ENCODE results near the gene PCNT.

Gene PCNT, protein sequence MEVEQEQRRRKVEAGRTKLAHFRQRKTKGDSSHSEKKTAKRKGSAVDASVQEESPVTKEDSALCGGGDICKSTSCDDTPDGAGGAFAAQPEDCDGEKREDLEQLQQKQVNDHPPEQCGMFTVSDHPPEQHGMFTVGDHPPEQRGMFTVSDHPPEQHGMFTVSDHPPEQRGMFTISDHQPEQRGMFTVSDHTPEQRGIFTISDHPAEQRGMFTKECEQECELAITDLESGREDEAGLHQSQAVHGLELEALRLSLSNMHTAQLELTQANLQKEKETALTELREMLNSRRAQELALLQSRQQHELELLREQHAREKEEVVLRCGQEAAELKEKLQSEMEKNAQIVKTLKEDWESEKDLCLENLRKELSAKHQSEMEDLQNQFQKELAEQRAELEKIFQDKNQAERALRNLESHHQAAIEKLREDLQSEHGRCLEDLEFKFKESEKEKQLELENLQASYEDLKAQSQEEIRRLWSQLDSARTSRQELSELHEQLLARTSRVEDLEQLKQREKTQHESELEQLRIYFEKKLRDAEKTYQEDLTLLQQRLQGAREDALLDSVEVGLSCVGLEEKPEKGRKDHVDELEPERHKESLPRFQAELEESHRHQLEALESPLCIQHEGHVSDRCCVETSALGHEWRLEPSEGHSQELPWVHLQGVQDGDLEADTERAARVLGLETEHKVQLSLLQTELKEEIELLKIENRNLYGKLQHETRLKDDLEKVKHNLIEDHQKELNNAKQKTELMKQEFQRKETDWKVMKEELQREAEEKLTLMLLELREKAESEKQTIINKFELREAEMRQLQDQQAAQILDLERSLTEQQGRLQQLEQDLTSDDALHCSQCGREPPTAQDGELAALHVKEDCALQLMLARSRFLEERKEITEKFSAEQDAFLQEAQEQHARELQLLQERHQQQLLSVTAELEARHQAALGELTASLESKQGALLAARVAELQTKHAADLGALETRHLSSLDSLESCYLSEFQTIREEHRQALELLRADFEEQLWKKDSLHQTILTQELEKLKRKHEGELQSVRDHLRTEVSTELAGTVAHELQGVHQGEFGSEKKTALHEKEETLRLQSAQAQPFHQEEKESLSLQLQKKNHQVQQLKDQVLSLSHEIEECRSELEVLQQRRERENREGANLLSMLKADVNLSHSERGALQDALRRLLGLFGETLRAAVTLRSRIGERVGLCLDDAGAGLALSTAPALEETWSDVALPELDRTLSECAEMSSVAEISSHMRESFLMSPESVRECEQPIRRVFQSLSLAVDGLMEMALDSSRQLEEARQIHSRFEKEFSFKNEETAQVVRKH (N-terminal part only)

DNA sequence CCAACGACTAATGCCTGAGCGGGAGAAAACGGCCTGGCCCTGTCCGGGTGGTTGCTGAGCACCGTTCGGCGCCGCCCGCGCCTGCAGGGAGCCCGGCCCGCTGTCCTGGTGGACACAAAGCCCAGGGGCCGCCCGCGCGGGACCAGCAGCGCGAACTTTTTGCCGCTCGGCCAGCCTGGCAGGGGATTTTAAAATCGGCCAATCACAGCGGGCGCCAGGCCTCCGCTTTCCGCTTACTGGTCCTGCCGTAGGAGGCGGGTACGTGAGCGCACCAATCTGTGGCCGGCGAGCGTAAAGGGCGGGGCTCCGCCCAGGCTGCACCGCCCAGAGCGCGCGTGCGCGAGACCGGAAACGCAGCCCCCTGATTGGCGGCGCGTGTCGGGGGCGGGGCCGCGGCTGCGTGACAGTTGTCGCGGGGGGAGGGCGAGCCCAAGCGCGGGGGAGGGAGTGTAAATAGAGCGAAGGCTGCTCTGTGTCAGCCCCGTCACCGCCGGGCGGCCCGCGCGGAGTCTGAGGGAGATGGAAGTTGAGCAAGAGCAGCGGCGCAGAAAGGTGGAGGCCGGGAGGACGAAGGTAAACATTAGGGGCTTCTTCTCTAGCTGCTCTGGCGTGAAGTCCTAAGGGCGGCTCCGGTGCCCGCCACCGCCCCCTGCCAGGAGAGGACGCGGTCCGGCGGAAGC, at the start of gene PCNT, which contains the start of gene C21orf58:
TSS of gene PCNT (plus strand) at position 447 of the 680 bp plus-strand sequence. CDS start at position 520, 73 bp downstream.
TSS of gene C21orf58 (minus strand) at position 161 of the 680 bp plus-strand sequence. CDS start 1,132 bp downstream, outside the sequence.
- DNase-seq (ENCODE audit: low spot score): peak; percentile 98

DNA sequence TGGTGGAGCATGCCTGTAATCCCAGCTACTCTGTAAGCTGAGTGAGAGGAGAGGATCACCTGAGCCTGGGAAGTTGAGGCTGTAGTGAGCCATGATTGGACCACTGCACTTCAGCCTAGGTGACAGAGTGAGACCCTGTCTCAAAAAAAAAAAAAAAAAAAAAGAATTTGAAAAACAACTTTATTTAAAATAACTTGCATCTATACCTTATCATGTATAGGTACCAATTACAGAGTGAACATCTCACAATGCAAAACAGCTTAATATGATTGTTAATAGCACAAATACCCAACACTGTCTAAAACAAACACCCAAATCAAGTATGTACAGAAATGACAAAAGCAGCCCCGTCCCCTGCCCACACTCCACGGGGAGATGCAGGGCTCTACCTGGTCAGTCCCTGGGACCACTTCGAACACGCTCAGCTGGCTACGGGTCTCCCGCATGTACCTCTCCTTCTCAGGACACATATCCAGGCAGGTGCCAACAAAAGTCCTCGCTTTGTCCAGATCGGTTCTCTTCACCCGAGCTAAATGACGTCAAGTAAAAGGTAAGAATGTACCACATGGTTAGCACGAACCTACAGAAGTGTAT, 49.1 kb upstream of the PCNT start:
- DNase-seq (ENCODE audit: low spot score): no peak

DNA sequence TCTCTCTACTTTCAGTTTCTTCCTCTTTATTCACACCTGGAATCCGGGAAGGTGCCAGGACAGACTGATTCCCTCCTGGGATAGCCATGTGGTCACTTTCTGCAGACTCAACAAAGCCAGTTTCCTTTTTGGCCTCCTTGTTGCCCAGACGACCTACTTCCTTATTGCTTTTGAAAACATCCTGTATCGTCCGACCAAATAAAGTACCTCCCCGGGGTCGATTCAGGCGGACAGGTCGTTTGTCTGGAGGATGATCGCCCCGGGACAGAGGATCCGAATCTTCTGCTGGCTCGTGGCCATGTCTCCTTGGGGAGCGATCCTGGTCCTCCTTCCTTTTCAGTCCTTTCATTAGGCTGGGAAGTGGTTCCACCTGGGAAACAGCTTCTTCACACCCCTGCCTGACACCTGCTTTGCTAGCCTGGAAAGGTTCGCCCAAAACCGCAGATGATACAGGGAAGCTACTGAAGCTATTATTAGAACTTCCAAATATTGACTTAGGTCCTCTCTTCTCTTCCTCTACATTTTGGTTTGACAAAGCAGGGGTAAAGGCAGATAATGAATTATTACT, 39.8 kb upstream of the PCNT start:
- DNase-seq (ENCODE audit: low spot score): no peak

DNA sequence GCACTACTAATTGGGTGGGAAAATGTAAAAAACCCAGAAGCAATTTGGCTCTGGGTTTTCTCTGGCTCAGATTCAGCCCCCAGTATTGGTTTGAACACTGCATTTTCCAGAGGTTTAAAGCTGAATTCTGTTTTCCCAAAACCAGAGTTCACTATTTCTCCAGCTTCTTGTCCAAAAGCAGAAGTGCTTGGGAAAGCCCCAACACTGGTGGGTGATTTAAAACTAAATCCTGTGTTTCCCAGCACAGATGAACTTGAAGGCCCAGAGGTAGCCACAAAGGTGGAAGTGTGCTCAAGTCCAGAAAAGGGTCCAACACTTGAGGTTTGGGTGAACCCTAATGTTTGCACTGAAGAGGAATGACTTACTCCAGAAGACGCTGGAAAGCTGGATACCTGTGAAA, 39.2 kb upstream of the PCNT start:
- DNase-seq (ENCODE audit: low spot score): no peak

DNA sequence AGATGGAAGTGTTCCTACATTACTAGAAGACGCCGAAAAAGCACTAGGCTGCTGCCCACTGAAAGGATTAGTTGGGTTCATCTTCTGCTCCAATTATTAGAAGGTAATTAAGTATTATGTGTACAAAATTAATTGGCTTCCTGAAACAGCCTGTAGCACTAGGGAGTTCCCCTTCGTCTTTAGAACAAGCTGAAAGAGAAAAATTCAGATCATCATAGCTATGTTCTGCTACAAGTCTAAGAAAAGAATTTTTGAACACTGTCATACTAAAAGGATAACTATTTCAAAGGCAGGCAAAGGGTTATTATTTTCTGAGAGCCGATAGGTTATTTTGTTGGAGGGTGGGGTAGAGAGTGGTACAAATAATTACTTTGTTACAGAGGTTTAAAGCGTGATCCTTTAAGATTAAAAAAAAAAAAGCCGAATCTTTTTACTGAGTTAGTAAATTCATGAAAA, 38.7 kb upstream of the PCNT start, which contains the start of gene MCM3AP:
TSS of gene MCM3AP (minus strand) at position 406 of the 456 bp plus-strand sequence. CDS start at position 81, 325 bp downstream.
- no peak for DNase-seq (ENCODE audit: low spot score)

DNA sequence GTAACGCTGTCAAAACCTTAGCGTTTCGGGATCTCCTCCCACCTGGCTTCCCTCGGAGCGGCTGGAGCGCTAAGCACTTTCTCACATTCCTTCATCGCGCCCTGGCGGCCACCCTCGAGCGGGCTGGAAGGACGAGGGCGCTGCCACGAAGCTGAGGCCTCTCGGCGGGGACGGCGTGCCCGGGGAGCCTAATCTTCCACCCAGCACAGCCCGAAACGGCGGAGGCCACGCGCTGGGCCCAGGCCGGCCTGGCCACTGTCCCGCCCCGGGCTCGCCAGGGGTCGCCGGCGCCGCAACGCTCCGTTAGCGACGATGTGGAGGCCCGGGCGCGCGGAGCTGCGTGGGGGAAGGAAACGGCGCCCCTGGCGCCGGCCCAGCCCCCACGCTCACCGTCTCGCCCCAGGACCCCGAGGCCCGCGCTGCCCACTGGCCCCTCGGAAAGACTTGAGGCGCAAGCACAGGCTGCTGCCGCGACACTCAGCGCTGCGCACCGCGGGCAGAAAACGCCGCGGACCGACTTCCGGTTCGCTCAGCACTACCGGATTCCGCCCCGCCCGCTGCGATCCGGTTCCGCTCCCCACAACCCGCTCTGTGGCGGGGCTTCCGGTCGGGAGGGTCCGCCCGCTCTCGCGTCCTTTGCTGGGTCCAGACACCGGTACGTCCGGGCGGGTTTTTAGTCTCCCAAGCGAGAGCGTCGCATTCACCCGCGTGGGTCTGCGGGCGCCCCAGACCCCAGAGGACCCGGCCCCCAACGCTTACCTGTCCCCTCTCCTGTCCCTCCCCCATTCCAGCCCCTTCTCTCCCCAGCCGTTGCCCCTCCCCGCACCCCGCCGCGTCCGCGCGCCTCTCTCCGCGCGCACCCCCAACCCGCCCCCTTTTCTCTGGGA, 38.0 kb upstream of the PCNT start, which contains the start of gene YBEY:
TSS of gene YBEY (plus strand) at position 582 of the 887 bp plus-strand sequence. CDS start 572 bp downstream, outside the sequence.
- peak; percentile 81 for DNase-seq (ENCODE audit: low spot score)

DNA sequence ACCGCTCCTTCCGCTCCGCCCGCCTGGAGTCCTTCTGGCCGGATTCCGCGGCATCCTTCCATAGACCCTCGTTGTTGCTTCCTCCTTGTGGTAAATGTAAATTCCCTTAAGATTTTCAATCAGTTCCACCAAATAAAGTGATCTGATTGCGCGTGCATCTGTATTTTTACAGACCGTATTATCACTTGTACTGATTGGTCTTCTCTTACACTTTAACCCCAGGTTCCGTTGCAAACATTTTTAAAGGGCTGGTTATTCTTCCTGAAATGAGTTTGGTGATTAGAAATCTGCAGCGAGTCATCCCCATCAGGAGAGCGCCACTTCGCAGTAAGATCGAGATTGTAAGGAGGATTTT, 37.3 kb upstream of the PCNT start:
- DNase-seq (ENCODE audit: low spot score): peak; percentile 28

DNA sequence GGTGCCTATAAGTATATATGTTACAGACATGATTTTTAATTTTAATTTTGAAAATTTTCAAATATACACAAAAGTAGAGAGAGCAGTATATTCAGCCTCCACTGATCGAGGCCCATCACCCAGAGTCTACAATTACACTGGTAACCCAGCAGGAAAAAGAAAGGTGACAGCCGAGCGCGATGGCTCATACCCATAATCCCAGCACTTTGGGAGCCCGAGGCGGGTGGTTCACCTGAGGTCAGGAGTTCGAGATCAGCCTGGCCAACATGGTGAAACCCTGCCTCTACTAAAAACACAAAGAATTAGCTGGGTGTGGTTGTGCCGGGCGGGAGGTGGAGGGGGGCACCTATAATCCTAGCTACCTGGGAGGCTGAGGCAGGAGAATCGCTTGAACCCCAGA, 36.4 kb upstream of the PCNT start:
- no peak for DNase-seq (ENCODE audit: low spot score)

DNA sequence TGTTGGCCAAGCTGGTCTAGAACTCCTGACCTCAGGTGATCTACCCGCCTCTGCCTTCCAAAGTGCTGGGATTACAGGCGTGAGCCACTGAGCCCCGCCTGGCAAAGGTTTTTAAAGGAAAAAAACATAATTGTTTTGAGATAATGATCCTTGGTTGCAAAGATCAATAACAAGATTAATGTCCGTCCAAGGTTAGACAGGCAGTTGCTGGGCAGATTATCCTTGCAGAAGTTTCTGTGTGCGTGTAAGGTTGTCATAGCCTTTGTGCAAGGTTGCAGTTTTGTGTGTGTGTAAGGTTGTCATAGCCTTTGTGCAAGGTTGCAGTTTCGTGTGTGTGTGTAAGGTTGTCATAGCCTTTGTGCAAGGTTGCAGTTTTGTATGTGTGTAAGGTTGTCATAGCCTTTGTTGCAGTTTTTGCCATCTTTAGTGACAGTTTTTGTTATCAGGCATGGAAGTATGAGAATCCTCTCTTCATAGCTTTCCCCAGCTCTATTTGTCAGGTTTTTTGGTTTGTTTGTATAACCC, 34.2 kb upstream of the PCNT start:
- DNase-seq (ENCODE audit: low spot score): no peak

DNA sequence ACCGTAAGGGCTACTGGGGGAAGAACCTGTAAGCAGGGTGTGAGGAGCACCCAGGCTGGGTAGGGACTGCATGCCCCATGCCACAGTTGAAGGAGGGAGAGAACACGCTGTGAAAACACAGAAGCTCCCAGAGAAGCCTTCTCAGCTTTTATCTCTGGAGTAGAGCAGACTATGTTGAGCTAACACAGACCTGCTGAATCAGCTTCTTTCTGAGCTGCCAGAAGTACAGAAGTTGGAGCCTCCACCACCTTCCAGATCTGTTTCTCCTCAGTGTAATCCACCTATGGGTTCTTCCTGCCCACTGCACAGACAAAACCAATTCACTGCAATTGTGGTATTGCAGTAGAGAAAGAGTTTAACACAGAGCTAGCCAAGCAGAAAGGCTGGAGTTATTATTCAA, 32.4 kb upstream of the PCNT start:
- no peak for DNase-seq (ENCODE audit: low spot score)

DNA sequence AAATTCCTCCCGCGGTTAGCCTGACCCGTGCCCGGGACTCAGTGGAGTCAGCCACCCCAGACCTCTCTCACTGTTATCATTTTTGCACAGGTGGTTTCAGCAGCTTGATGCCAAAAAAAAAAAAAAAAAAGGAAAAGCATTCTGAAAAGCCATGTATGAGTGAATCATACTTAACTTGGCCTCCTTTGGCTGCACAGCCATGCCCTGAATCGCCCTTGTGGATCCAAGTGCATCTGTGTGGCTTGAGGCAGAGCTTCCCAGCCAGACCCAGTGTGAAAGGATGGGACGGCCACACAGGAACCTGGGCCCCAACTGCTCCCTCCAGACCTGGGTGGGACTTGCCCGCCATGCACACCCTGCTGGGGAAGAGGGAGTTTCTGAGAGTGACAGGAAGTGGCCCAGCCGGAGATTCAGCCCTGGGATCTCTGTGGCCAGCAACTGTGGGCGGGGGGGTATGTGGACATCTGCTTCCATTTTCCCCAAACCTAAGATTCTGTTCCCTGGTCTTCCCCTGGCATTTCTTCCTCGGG, 29.2 kb upstream of the PCNT start:
- DNase-seq (ENCODE audit: low spot score): peak; percentile 67

DNA sequence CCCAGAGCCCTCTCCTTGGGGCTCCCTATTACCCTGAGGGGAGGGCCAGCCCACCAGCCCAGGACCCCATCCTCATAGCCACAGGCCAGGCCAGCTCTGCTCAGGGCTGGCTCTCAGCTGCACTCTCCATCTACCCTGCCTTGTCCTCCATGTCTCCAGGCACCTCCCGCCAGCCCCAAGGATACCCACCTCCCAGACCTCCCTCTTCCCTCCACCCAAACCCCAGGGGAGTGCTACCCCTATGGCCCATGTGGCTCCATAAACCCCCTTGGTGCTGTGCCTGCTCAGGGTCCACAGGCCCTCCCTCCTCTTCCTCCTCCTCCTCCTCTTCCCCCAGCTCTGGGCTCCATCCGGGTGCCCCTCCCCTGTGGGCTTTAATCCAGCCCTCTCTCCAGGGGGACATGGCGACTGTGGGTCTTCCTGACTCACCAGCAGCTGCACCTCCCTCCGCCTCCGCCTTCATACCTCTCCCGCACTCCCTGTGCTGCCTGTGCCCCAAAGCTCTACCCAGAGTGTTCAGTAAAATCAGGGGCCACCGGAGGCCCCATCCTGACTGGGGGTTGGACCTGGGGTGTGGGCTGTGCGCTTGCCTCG, 28.7 kb upstream of the PCNT start:
- no peak for DNase-seq (ENCODE audit: low spot score)

DNA sequence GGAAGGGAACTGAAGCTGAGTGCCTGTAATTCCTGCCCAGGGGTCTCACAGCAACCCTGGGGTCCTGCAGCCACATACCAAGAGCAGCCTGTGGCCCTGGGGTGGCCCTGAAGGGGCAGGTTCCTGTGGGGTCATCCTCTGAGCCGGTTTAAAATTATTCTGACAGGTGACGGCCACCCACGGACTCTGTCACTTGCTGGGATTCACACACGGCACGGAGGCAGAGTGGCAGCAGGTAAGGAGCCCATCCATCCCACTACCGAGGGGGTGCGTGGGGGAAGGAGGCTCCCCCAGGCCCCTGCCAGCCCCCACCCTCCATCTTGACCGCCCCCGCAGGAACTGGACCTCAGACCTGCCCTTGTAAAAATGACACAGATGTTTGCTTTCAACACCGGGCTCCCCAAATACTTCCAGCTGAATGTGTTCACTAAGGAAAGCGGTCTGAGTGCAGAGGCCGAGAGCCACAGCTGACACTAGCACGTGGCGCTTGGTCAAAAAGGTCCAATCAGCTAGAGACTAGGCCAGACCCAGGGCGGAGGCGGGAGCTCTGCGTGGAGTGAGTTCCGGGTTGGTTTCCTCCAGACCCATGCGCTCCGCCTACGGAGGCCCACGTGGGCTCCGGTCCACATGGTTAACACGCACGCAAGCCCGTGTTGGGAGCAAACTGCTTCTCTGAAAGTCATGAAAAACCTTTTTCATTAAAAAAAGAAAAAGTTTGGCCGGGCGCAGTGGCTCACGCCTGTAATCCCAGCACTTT, 27.8 kb upstream of the PCNT start:
- DNase-seq (ENCODE audit: low spot score): peak; percentile 73

DNA sequence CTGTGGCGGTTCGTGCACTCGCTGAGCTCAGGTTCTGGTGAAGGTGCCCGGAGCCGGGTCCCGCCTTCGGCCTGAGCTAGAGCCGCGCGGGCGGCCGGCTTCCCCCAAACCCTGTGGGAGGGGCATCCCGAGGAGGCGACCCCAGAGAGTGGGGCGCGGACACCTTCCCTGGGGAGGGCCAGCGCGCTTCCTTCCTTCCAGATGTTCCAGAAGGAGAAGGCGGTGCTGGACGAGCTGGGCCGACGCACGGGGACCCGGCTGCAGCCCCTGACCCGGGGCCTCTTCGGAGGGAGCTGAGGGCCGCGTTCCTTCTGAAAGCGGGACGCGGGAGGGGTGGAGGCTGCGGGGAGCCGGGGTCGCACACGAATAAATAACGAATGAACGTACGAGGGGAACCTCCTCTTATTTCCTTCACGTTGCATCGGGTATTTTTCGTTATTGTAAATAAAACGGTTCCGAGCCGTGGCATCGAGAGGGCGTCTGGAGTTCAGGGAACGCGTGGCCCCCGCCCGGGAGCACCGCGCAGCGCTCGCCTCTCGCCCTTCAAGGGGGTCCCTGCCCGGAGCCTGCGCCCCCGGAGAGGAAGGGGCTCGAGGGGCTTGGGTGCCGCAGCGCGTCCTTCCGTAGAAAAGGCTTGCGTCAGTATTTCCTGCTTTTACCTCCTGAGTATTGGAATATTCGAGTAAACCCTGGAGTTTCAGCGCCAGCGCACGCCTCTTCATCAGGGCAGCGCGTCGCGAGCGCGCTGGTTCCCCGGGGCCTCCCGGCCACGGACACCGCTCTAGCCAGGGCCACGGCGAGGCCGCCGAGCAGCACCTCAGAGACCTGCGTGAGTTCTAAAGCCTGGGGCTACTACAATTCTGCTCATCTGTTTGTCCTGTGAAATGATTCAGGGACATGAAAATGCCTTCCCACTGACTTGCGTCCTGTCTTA, 26.4 kb upstream of the PCNT start:
- no peak for DNase-seq (ENCODE audit: low spot score)

DNA sequence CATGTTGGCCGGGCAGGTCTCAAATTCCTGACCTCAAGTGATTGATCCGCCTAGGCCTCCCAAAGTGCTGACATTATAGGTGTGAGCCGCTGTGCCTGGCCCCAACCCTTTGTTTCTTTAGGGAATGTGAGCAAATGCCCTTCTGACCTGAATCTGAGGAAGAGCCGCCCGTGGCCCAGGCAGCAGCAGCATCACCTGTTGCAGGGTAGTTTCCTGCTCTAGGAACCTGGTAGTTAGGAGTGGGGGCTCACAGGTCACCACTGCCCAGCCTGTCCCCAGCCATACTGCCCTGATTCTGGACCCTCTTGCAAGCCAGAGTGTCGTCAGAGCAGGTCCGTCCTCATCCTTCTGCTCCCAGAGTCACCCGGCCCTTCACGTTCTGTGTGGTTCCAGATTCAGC, 24.8 kb upstream of the PCNT start:
- DNase-seq (ENCODE audit: low spot score): no peak

DNA sequence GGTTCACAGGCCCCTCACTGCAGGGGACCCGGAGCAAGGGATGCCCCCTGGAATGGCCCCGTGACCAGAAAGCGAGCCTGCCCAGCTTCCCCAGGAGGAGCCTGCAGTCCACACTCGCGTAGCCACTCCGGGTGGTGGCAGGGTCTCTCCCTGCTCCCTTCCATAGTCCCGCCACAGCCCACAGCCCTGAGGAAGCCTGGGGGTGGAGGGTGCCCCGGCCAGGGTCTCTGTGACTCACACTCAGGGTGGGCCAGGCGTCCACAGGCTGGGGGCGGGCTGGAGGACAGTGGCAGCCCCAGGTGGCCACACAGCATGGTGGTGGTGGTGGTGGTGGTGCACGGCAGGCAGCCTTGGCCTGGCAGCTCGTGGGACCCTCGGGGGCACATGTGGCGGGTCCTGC, 22.2 kb upstream of the PCNT start:
- no peak for DNase-seq (ENCODE audit: low spot score)

DNA sequence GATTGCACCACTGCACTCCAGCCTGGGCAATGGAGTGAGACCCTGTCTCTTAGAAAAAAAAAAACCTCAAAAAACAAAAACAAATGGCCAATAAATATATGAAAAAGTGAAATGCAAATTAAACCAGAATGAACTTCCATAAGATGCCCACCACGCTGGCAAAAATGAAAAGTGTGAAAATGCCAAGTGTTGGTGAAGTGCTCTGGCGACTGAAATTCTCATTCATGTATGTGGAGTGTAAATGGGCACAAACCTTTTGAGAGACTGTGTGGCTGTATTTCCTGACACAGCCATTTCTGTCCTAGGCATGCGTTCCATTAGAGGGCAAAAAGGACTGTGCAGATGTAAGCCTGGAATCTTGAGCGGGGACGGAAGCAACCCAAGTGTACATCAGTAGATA, 19.5 kb upstream of the PCNT start:
- no peak for DNase-seq (ENCODE audit: low spot score)

Data from hematopoietic multipotent progenitor cell treated with erythropoietin and hydrocortisone succinate and interleukin-3 and kit ligand, for 15 days (in vitro differentiated cells).